ENCODE measurements around the gene ATRIP.

DNA sequence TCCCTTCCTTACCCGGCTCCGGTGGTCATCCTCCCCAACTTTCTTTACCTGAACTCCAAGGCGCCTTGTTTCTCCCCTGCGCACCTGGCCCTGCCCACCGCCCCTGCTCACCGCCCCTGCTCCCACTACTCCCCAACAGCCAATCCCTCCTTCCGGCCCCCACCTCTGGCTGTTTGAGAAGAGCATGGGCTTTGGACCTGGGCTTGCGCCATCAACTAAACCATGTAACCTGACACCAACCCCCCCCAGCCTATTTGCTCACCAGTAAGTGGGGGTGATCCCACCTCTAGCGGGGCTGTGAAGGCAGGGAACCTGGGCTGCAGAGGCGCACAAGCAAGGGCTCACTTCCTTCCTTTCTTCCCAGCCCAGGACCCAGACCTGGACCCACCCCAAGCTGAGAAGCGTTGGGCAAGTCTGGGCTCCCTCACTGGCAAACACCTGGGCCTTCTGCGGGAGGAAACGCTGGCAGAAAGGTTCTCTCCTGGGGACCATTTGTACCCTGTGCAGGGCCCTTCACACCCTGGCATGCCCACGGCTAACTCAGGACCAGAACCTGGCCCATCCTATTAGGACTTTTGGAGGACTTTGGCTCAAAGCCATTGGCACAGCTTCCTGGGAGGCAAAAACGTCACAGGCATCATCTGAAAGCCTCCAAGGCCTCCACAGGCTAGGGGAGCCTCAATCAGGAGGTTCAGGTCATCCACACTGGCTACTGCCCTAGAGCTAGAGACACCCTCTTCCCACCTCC, 16.4 kb upstream of the ATRIP start, which contains the start of gene PLXNB1:
- TF ChIP-seq POLR2AphosphoS5 (IDR thresholded peaks at IDR 0.05) = peak in 2 of 3 donors; percentile 12 to 41
- no peak for TF ChIP-seq CTCF (IDR thresholded peaks at IDR 0.05)
- peak; percentile 54 for TF ChIP-seq POLR2A (IDR thresholded peaks at IDR 0.05)

Data from breast epithelium (tissue), 3 donors.